Effector memory CD4-positive, alpha-beta T cell (primary cell): ENCODE results near the gene MTFP1.
"Not testable (repeated sequence)": the region's sequence is repeated elsewhere in the genome, so short reads cannot be mapped to it uniquely, and the experiment has no call there.

Source experiments
- DNase-seq, 3 donors: peaks; one replicate each; pipeline ENCODE4 v3.0.0-alpha.2; 2020
- H3K27ac ChIP-seq: 2 replicates; pipeline ENCODE4 v1.7.0; 2013; ENCODE audit warnings: mild to moderate bottlenecking, low read length, moderate library complexity; ENCODE audit not compliant: insufficient read depth, poor library complexity, severe bottlenecking
- H3K27me3 ChIP-seq: replicated peaks from 2 replicates; pipeline ENCODE4 v1.7.0; 2013; ENCODE audit warnings: mild to moderate bottlenecking, low read length; ENCODE audit not compliant: insufficient read depth, control insufficient read depth, poor library complexity, severe bottlenecking
- H3K36me3 ChIP-seq: 2 replicates; pipeline ENCODE4 v1.7.0; 2013; ENCODE audit warnings: mild to moderate bottlenecking, low read length, moderate library complexity; ENCODE audit not compliant: control insufficient read depth, insufficient read depth
- H3K4me1 ChIP-seq: 2 replicates; pipeline ENCODE4 v1.7.0; 2013; ENCODE audit warnings: low read length, mild to moderate bottlenecking; ENCODE audit not compliant: control insufficient read depth, insufficient read depth, poor library complexity, severe bottlenecking
- H3K4me3 ChIP-seq: 2 replicates; pipeline ENCODE4 v1.7.0; 2013; ENCODE audit warnings: low read length, low read depth, mild to moderate bottlenecking; ENCODE audit not compliant: insufficient read depth, poor library complexity, severe bottlenecking
- H3K9me3 ChIP-seq: 2 replicates; pipeline ENCODE4 v1.7.0; 2013; ENCODE audit warnings: mild to moderate bottlenecking, low read length, moderate library complexity; ENCODE audit not compliant: control insufficient read depth

MTFP1 gene

GRCh38 chr22:30453731-30454510 lies 28.4 kb downstream of the MTFP1 start:
- Histone ChIP-seq H3K9me3 (no peaks in the 10 kb centered on the region), H3K4me3 (no peak overlapping the region), H3K4me1 (no peaks in the 10 kb centered on the region), H3K27ac (no peak overlapping the region), H3K36me3 (no peaks in the 10 kb centered on the region), H3K27me3 (no peaks in the 10 kb centered on the region)
- DNase-seq: no peak

GRCh38 chr22:30455075-30455840 lies 29.7 kb downstream of the MTFP1 start:
- DNase-seq: no peak
- Histone ChIP-seq H3K9me3 (no peaks in the 10 kb centered on the region), H3K4me3 (no peak overlapping the region), H3K36me3 (no peaks in the 10 kb centered on the region), H3K27ac (no peak overlapping the region), H3K27me3 (no peaks in the 10 kb centered on the region), H3K4me1 (no peaks in the 10 kb centered on the region)

GRCh38 chr22:30457981-30458380 lies 32.4 kb downstream of the MTFP1 start:
- Histone ChIP-seq H3K27ac (no peak overlapping the region), H3K4me1 (no peaks in the 10 kb centered on the region), H3K9me3 (no peaks in the 10 kb centered on the region), H3K27me3 (no peaks in the 10 kb centered on the region), H3K4me3 (no peak overlapping the region), H3K36me3 (no peaks in the 10 kb centered on the region)
- DNase-seq: no peak

GRCh38 chr22:30459181-30460052 lies 33.8 kb downstream of the MTFP1 start:
- Histone ChIP-seq H3K27ac (no peak overlapping the region), H3K9me3 (no peaks in the 10 kb centered on the region), H3K27me3 (no peaks in the 10 kb centered on the region), H3K36me3 (no peaks in the 10 kb centered on the region), H3K4me3 (no peak overlapping the region), H3K4me1 (no peaks in the 10 kb centered on the region)
- no peak for DNase-seq

- no peaks in the 10 kb centered on the region for H3K27me3 ChIP-seq
- H3K4me3 ChIP-seq: no peak overlapping the region
- H3K36me3 ChIP-seq: no peaks in the 10 kb centered on the region
- no peak overlapping the region for H3K27ac ChIP-seq
- H3K4me1 ChIP-seq: no peaks in the 10 kb centered on the region
- no peak for DNase-seq
- no peaks in the 10 kb centered on the region for H3K9me3 ChIP-seq
These were observed 34.6 kb downstream of the MTFP1 start for GRCh38 chr22:30460147-30460546.

GRCh38 chr22:30460555-30460954 lies 35.0 kb downstream of the MTFP1 start:
- not testable (repeated sequence) for H3K36me3 ChIP-seq, H3K4me1 ChIP-seq, H3K27ac ChIP-seq, DNase-seq, H3K9me3 ChIP-seq, H3K4me3 ChIP-seq, H3K27me3 ChIP-seq

DNA sequence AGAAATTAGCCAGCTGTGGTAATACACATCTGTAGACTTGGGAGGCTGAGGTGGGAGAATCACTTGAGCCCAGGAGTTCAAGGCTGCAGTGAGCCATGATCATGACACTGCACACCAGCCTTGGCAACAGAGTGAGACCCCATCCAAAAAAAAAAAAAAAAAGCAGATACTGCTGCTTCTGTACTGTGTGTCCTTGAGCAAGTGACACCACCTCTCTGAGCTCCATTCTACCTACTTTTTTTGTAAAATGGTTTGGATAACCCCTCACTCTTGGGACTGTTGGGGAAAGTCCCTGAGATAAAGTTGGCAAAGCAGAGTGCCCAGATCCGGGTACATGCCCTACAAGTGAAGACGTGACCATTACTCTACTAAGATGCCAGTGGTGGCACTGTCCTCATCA lies 43.6 kb downstream of the MTFP1 start:
- Histone ChIP-seq H3K27ac (no peak overlapping the region), H3K27me3 (peaks cover 6% of the 10 kb centered on the region), H3K9me3 (no peaks in the 10 kb centered on the region), H3K4me1 (no peaks in the 10 kb centered on the region), H3K36me3 (no peaks in the 10 kb centered on the region), H3K4me3 (no peak overlapping the region)
- DNase-seq: no peak

DNA sequence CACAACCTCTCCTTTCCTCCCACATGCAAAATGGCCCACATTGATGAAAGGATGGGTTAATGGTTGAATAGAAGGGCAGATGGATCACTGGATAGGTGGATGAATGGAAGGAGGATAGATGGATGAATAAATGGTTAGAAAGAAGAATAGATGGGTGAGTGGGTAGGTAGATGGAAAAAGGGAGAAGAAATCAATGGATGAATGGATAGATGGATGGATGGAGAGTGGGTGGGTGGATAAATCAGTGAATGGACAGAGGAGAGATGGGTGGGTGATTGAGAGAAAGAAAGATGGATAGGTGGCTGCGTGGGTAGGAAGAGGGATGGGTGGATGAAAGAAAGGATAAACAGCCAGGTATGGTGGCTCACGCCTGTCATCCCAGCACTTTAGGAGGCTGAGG lies 45.1 kb downstream of the MTFP1 start:
- Histone ChIP-seq H3K27ac (no peak overlapping the region), H3K9me3 (no peaks in the 10 kb centered on the region), H3K4me1 (no peaks in the 10 kb centered on the region), H3K4me3 (no peak overlapping the region), H3K27me3 (peaks cover 6% of the 10 kb centered on the region), H3K36me3 (no peaks in the 10 kb centered on the region)
- no peak for DNase-seq

GRCh38 chr22:30471616-30472318 lies 46.2 kb downstream of the MTFP1 start, which contains the start of gene SEC14L3:
SEC14L3 (minus strand) TSS chr22:30472017; CDS start chr22:30471958, 59 bp downstream.
- Histone ChIP-seq H3K36me3 (no peaks in the 10 kb centered on the region), H3K9me3 (no peaks in the 10 kb centered on the region), H3K4me3 (no peak within 1 kb of the TSS), H3K27me3 (peaks cover 6% of the 10 kb centered on the region), H3K27ac (no peak within 1 kb of the TSS), H3K4me1 (no peaks in the 10 kb centered on the region)
- no peak for DNase-seq
